ENCODE data around the gene LRBA.

DNA sequence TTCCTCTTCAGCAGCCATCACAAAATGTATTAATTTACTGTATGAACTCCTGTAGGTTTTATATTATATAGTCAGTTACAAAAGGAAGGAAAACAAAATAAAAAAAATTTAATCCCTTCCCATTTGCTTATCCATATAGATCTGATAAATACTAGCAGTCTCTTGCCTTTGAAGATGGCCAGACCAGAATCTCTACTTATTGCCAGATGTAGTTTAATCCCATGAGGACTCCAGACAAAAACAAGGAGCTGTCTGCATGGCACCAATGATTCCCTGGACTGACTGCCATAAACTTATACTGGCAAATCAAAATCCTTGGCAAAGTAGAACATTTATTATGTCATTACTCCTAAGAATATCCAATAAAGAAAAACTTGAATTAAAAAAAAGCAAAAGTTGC is 656.4 kb downstream of the LRBA start:
- TF ChIP-seq, protein P1, sequence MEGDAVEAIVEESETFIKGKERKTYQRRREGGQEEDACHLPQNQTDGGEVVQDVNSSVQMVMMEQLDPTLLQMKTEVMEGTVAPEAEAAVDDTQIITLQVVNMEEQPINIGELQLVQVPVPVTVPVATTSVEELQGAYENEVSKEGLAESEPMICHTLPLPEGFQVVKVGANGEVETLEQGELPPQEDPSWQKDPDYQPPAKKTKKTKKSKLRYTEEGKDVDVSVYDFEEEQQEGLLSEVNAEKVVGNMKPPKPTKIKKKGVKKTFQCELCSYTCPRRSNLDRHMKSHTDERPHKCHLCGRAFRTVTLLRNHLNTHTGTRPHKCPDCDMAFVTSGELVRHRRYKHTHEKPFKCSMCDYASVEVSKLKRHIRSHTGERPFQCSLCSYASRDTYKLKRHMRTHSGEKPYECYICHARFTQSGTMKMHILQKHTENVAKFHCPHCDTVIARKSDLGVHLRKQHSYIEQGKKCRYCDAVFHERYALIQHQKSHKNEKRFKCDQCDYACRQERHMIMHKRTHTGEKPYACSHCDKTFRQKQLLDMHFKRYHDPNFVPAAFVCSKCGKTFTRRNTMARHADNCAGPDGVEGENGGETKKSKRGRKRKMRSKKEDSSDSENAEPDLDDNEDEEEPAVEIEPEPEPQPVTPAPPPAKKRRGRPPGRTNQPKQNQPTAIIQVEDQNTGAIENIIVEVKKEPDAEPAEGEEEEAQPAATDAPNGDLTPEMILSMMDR (conservative IDR thresholded peaks at IDR 0.05 in 1 of 2, IDR thresholded peaks at IDR 0.05 in 1 of 2; ENCODE audit: low read depth in 1 of 2, low read length in 2 of 2) = no peak
- TF ChIP-seq EZH2 (IDR thresholded peaks at IDR 0.05; ENCODE audit: low read length, missing control alignments) = no peak

All from fibroblast of lung (primary cell).